Panc1 (cell line): ENCODE results near the gene POMC.

Experiments used
- POLR2AphosphoS5 ChIP-seq: IDR thresholded peaks from 2 replicates; pipeline ENCODE4 v1.6.1; 2012; ENCODE audit warnings: mild to moderate bottlenecking, low read depth, low read length, moderate library complexity
- TF ChIP-seq, protein P1 (sequence below): fragments of 450-650 bp; IDR thresholded peaks from 2 replicates; pipeline ENCODE4 v1.5.1; 2017; ENCODE audit warnings: mild to moderate bottlenecking

DNA sequence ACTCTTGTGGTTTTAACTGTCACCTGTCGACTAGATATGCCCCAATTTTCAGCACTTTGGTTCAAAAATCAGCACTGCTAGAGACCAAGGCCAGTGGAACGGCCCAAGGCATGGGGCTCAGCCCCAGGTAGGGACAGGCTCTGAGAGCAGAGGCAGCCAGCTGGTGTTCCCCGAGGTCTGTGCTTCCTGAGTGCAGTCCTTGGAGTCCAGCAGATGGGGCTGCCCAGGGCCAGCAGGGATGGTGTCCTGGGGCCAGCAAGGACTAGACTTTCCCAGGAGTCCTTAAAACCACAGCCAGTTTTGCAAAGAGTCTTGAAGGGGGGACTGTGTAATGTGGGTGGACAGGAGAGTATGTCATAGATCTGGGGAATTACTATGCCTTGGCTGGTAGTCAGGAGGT, 56.3 kb downstream of the POMC start:
- TF ChIP-seq, protein P1, sequence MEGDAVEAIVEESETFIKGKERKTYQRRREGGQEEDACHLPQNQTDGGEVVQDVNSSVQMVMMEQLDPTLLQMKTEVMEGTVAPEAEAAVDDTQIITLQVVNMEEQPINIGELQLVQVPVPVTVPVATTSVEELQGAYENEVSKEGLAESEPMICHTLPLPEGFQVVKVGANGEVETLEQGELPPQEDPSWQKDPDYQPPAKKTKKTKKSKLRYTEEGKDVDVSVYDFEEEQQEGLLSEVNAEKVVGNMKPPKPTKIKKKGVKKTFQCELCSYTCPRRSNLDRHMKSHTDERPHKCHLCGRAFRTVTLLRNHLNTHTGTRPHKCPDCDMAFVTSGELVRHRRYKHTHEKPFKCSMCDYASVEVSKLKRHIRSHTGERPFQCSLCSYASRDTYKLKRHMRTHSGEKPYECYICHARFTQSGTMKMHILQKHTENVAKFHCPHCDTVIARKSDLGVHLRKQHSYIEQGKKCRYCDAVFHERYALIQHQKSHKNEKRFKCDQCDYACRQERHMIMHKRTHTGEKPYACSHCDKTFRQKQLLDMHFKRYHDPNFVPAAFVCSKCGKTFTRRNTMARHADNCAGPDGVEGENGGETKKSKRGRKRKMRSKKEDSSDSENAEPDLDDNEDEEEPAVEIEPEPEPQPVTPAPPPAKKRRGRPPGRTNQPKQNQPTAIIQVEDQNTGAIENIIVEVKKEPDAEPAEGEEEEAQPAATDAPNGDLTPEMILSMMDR = no peak
- no peak for TF ChIP-seq POLR2AphosphoS5
